Panc1 (cell line): ENCODE results near the gene MYO3B. TPM values are rescaled to one million over a fixed set of nuclear protein-coding genes. Genes with fewer than 3 reads are reported as not detected.

Source experiments
- ATAC-seq: fragments of 200-7000 bp; cut with Tn5 transposase; 2 replicates; pipeline ENCODE4 v1.9.1; 2020; ENCODE audit warnings: mild to moderate bottlenecking, moderate library complexity
- BruUV-seq: library from RNA; stranded (reverse); fragments of 400-500 nt; replicated peaks from 2 replicates; lab custom pipeline; 2021; lab: Mats Ljungman, UMichigan
- CTCF ChIA-PET: fragments of 300-600 bp; sonication (Branson Sonifier 250); formaldehyde crosslinking; loops from one replicate; lab custom pipeline; 2022; ENCODE audit warnings: antibody characterized with exemption; lab: Charles Lee
- POLR2A ChIA-PET: fragments of 300-600 bp; sonication (Branson Sonifier 250); formaldehyde crosslinking; loops from one replicate; lab custom pipeline; 2022; ENCODE audit warnings: antibody characterized with exemption; lab: Charles Lee
- DNase-seq: peaks from one replicate; pipeline ENCODE4 v3.0.0-alpha.2; 2010; ENCODE audit warnings: low read depth, low spot score
- H3K27ac ChIP-seq: 2 replicates; pipeline ENCODE4 v1.5.1; 2011; ENCODE audit warnings: mild to moderate bottlenecking, low read length, inconsistent platforms
- H3K27me3 ChIP-seq: fragments of 200-500 bp; sonication (Bioruptor generic); 2 replicates; pipeline ENCODE4 v1.6.0; 2014; ENCODE audit warnings: low read length, inconsistent platforms; ENCODE audit not compliant: control insufficient read depth, insufficient read depth
- H3K36me3 ChIP-seq: fragments of 200-500 bp; sonication (Bioruptor generic); 2 replicates; pipeline ENCODE4 v1.5.1; 2014; ENCODE audit warnings: inconsistent platforms, mild to moderate bottlenecking, low read length, moderate library complexity; ENCODE audit not compliant: control insufficient read depth, insufficient read depth
- H3K4me1 ChIP-seq: 2 replicates; pipeline ENCODE4 v1.5.1; 2011; ENCODE audit warnings: inconsistent platforms, mild to moderate bottlenecking, low read length, moderate library complexity; ENCODE audit not compliant: control insufficient read depth, insufficient read depth
- H3K4me3 ChIP-seq, 2 experiments: 2 replicates each; pipeline ENCODE4 v1.5.1; 2011 to 2012; ENCODE audit warnings: low read depth in 2 of 2, low read length in 2 of 2, mild to moderate bottlenecking in 2 of 2, inconsistent platforms in 1 of 2, moderate library complexity in 1 of 2
- H3K9me3 ChIP-seq: fragments of 200-500 bp; sonication (Bioruptor generic); 2 replicates; pipeline ENCODE4 v1.5.1; 2014; ENCODE audit warnings: low read depth, mild to moderate bottlenecking, inconsistent platforms, low read length, moderate library complexity; ENCODE audit not compliant: control insufficient read depth, insufficient read depth
- POLR2AphosphoS5 ChIP-seq: IDR thresholded peaks from 2 replicates; pipeline ENCODE4 v1.6.1; 2012; ENCODE audit warnings: mild to moderate bottlenecking, low read depth, low read length, moderate library complexity
- REST ChIP-seq, 2 experiments: IDR thresholded peaks; 2 replicates each; pipeline ENCODE4 v1.6.1; 2011 to 2012; ENCODE audit warnings: low read depth in 2 of 2, control low read depth in 1 of 2, low read length in 1 of 2, mild to moderate bottlenecking in 1 of 2, moderate library complexity in 1 of 2; ENCODE audit not compliant: insufficient read depth in 1 of 2
- SIN3A ChIP-seq: IDR thresholded peaks from 2 replicates; pipeline ENCODE4 v1.6.1; 2012; ENCODE audit warnings: low read depth, mild to moderate bottlenecking, low read length, moderate library complexity, borderline replicate concordance; ENCODE audit not compliant: insufficient read depth
- TCF7L2 ChIP-seq: IDR thresholded peaks from 2 replicates; pipeline ENCODE4 v1.6.1; 2011; ENCODE audit warnings: mild to moderate bottlenecking, low read depth, low read length, inconsistent platforms
- in situ Hi-C: cut with HindIII; loops from 2 replicates; pipeline ENCODE4 v1.10.0; 2016; ENCODE audit warnings: low sequenced_read_pairs, low pct_unique_long_range_greater_than_20kb
- intact Hi-C: fragments of 100-400 bp; cut with micrococcal nuclease; formaldehyde crosslinking; loops from one replicate; pipeline ENCODE4 v1.10.0; 2022; ENCODE audit not compliant: unreplicated experiment
- total RNA-seq: library from RNA; stranded (reverse); gene quantifications from one replicate; pipeline ENCODE4 v1.2.1, GENCODE V29; 2021; ENCODE audit not compliant: unreplicated experiment
- TF ChIP-seq, protein P1 (sequence below): fragments of 450-650 bp; IDR thresholded peaks from 2 replicates; pipeline ENCODE4 v1.5.1; 2017; ENCODE audit warnings: mild to moderate bottlenecking

Gene MYO3B
- total RNA-seq, 1 experiment from 2014 or later: 0.05 TPM

GRCh38 chr2:170141865-170142264 is 36.1 kb upstream of the MYO3B start:
- in situ Hi-C loops (no loop called here), intact Hi-C loops (no loop called here)
- CTCF ChIA-PET: no interaction called here
- TF ChIP-seq TCF7L2 (no peak), SIN3A (no peak), POLR2AphosphoS5 (no peak), REST (IDR thresholded peaks at IDR 0.05; ENCODE audit: insufficient read depth in 1 of 2, low read depth in 2 of 2, low read length in 1 of 2) (no peak)
- TF ChIP-seq, protein P1, sequence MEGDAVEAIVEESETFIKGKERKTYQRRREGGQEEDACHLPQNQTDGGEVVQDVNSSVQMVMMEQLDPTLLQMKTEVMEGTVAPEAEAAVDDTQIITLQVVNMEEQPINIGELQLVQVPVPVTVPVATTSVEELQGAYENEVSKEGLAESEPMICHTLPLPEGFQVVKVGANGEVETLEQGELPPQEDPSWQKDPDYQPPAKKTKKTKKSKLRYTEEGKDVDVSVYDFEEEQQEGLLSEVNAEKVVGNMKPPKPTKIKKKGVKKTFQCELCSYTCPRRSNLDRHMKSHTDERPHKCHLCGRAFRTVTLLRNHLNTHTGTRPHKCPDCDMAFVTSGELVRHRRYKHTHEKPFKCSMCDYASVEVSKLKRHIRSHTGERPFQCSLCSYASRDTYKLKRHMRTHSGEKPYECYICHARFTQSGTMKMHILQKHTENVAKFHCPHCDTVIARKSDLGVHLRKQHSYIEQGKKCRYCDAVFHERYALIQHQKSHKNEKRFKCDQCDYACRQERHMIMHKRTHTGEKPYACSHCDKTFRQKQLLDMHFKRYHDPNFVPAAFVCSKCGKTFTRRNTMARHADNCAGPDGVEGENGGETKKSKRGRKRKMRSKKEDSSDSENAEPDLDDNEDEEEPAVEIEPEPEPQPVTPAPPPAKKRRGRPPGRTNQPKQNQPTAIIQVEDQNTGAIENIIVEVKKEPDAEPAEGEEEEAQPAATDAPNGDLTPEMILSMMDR: no peak
- Histone ChIP-seq H3K4me3 (no peak overlapping the region), H3K36me3 (no peaks in the 10 kb centered on the region), H3K27me3 (no peaks in the 10 kb centered on the region), H3K4me1 (no peaks in the 10 kb centered on the region), H3K9me3 (no peaks in the 10 kb centered on the region), H3K27ac (no peak overlapping the region)
- POLR2A ChIA-PET: no interaction called here
- ATAC-seq (no peak), DNase-seq (no peak)
- no TSS peak for BruUV-seq

GRCh38 chr2:170142502-170142901 is 35.4 kb upstream of the MYO3B start:
- in situ Hi-C loops: no loop called here
- DNase-seq (no peak), ATAC-seq (no peak)
- no peak overlapping the region for H3K4me3 ChIP-seq
- no peaks in the 10 kb centered on the region for H3K4me1 ChIP-seq
- H3K27ac ChIP-seq: no peak overlapping the region
- intact Hi-C loops: no loop called here
- ChIA-PET POLR2A (no interaction called here), CTCF (interaction anchor here (0.9 kb wide), 1 partner anchor 13 kb away, joined by 3 read pairs; no protein-coding TSS in a partner anchor)
- H3K27me3 ChIP-seq: no peaks in the 10 kb centered on the region
- TF ChIP-seq SIN3A (no peak), REST (IDR thresholded peaks at IDR 0.05; ENCODE audit: insufficient read depth in 1 of 2, low read depth in 2 of 2, low read length in 1 of 2) (no peak), POLR2AphosphoS5 (no peak), TCF7L2 (no peak)
- TF ChIP-seq, protein P1: no peak
- no peaks in the 10 kb centered on the region for H3K9me3 ChIP-seq
- no peaks in the 10 kb centered on the region for H3K36me3 ChIP-seq
- BruUV-seq: no TSS peak
